GM08714 (cell line): Measurements from ENCODE around the gene ORAI1.

Source experiments
- H3K4me3 ChIP-seq: fragments of 200-500 bp; sonication (Bioruptor generic); 2 replicates; pipeline ENCODE4 v1.5.1; 2014; ENCODE audit warnings: mild to moderate bottlenecking, low read length, inconsistent platforms
- ZNF274 ChIP-seq: IDR thresholded peaks from 2 replicates; pipeline ENCODE4 v1.6.1; 2012; ENCODE audit warnings: mild to moderate bottlenecking, low read depth, low read length

ORAI1 gene

GRCh38 chr12:121688966-121689365 is 62.6 kb downstream of the ORAI1 start:
- no peak for TF ChIP-seq ZNF274
- no peak overlapping the region for H3K4me3 ChIP-seq

- no peak overlapping the region for H3K4me3 ChIP-seq
- TF ChIP-seq ZNF274 = no peak
These were observed 63.1 kb downstream of the ORAI1 start for GRCh38 chr12:121689430-121689829.
